Left ventricle myocardium inferior (tissue), 1 donor: Measurements from ENCODE around the gene WDR37. TPM values are rescaled to one million over a fixed set of nuclear protein-coding genes. Genes with fewer than 3 reads are reported as not detected.

Experiments
- DNase-seq: peaks from one replicate; pipeline ENCODE4 v3.0.0-alpha.2; 2020
- H3K27ac ChIP-seq: fragments of 200-600 bp; replicated peaks from 2 replicates; pipeline ENCODE4 v1.8.0; 2021
- H3K27me3 ChIP-seq: fragments of 200-600 bp; 2 replicates; pipeline ENCODE4 v1.8.0; 2021; ENCODE audit warnings: low read depth
- H3K36me3 ChIP-seq: fragments of 200-600 bp; 2 replicates; pipeline ENCODE4 v1.8.0; 2021
- H3K4me1 ChIP-seq: fragments of 200-600 bp; 2 replicates; pipeline ENCODE4 v1.8.0; 2021
- H3K4me3 ChIP-seq: fragments of 200-600 bp; 2 replicates; pipeline ENCODE4 v1.8.0; 2021; ENCODE audit warnings: mild to moderate bottlenecking, moderate library complexity
- H3K9me3 ChIP-seq: fragments of 200-600 bp; replicated peaks from 2 replicates; pipeline ENCODE4 v1.8.0; 2021
- intact Hi-C: fragments of 100-400 bp; cut with micrococcal nuclease; formaldehyde crosslinking; loops from one replicate; pipeline ENCODE4 v1.11.0; 2022
- total RNA-seq: library from RNA; stranded (reverse); fragmentation: NEBNext Ultra II Directional; extraction: Animal tissue kit (Norgen Biotek cat#: 25700); gene quantifications from one replicate; pipeline ENCODE4 v1.2.1, GENCODE V29; 2021
- TF ChIP-seq, protein P1 (sequence below): fragments of 200-600 bp; IDR thresholded peaks from 2 replicates; pipeline ENCODE4 v1.8.0; 2021; ENCODE audit warnings: antibody characterized with exemption, mild to moderate bottlenecking, borderline replicate concordance
- donor health status: DM: no; HTN: yes; CAD: no; lungs with severe emphysema.

WDR37 gene
- total RNA-seq, 1 donor from 2014 or later = 28.2 TPM

DNA sequence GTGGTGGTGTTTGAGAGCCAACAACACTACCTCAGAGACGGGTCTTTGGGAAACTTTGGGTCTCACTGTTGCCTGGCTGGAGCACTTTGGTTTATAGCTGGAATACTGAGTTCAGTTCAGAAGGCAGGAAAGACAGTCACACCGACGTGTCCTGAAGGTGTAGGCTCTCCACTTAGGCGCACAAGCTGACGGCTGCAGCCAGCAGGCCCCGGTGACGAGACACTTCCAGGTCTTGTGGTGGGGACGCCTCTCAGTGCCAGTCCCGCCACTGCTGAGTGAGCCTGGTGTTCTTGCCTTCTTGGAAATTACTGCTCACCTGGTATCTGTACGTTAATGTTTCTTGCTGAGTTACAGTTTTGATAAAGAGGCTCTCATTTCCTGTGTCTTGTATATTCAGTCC, 74.0 kb downstream of the WDR37 start:
- no peak overlapping the region for H3K4me3 ChIP-seq
- H3K4me1 ChIP-seq = peaks cover 9% of the 10 kb centered on the region
- H3K27me3 ChIP-seq = no peaks in the 10 kb centered on the region
- no peaks in the 10 kb centered on the region for H3K9me3 ChIP-seq
- peaks cover 64% of the 10 kb centered on the region for H3K36me3 ChIP-seq
- TF ChIP-seq, protein P1, sequence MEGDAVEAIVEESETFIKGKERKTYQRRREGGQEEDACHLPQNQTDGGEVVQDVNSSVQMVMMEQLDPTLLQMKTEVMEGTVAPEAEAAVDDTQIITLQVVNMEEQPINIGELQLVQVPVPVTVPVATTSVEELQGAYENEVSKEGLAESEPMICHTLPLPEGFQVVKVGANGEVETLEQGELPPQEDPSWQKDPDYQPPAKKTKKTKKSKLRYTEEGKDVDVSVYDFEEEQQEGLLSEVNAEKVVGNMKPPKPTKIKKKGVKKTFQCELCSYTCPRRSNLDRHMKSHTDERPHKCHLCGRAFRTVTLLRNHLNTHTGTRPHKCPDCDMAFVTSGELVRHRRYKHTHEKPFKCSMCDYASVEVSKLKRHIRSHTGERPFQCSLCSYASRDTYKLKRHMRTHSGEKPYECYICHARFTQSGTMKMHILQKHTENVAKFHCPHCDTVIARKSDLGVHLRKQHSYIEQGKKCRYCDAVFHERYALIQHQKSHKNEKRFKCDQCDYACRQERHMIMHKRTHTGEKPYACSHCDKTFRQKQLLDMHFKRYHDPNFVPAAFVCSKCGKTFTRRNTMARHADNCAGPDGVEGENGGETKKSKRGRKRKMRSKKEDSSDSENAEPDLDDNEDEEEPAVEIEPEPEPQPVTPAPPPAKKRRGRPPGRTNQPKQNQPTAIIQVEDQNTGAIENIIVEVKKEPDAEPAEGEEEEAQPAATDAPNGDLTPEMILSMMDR = no peak
- intact Hi-C loops = no loop called here
- H3K27ac ChIP-seq = no peak overlapping the region
- DNase-seq = no peak

GRCh38 chr10:1130995-1131790, 75.0 kb downstream of the WDR37 start:
- no peak for DNase-seq
- TF ChIP-seq, protein P1 = no peak
- H3K9me3 ChIP-seq = no peaks in the 10 kb centered on the region
- H3K4me1 ChIP-seq = peaks cover 9% of the 10 kb centered on the region
- no peak overlapping the region for H3K27ac ChIP-seq
- intact Hi-C loops = no loop called here
- no peak overlapping the region for H3K4me3 ChIP-seq
- H3K36me3 ChIP-seq = peaks cover 55% of the 10 kb centered on the region
- no peaks in the 10 kb centered on the region for H3K27me3 ChIP-seq

- no peak for DNase-seq
- Histone ChIP-seq H3K9me3 (no peaks in the 10 kb centered on the region), H3K4me1 (peaks cover 8% of the 10 kb centered on the region), H3K4me3 (no peak overlapping the region), H3K27ac (no peak overlapping the region), H3K27me3 (no peaks in the 10 kb centered on the region), H3K36me3 (peaks cover 45% of the 10 kb centered on the region)
- intact Hi-C loops = no loop called here
- TF ChIP-seq, protein P1 = no peak
Observed at GRCh38 chr10:1132584-1132983, 76.4 kb downstream of the WDR37 start.

- Histone ChIP-seq H3K4me1 (no peaks in the 10 kb centered on the region), H3K27me3 (no peaks in the 10 kb centered on the region), H3K36me3 (peaks cover 35% of the 10 kb centered on the region), H3K9me3 (peaks cover 4% of the 10 kb centered on the region), H3K4me3 (no peak overlapping the region), H3K27ac (no peak overlapping the region)
- TF ChIP-seq, protein P1 = no peak
- DNase-seq = no peak
- intact Hi-C loops = no loop called here
Observed at GRCh38 chr10:1133495-1134045, 77.4 kb downstream of the WDR37 start.

GRCh38 chr10:1134156-1134555, 78.0 kb downstream of the WDR37 start:
- Histone ChIP-seq H3K4me3 (no peak overlapping the region), H3K27me3 (no peaks in the 10 kb centered on the region), H3K27ac (no peak overlapping the region), H3K36me3 (peaks cover 29% of the 10 kb centered on the region), H3K9me3 (peaks cover 10% of the 10 kb centered on the region), H3K4me1 (no peaks in the 10 kb centered on the region)
- DNase-seq = no peak
- TF ChIP-seq, protein P1 = no peak
- intact Hi-C loops = no loop called here
